Measurements from ENCODE around the gene ZNF407.

GRCh38 chr18:75111760-75112159 lies 514.1 kb downstream of the ZNF407 start:
- no peak for TF ChIP-seq REST (IDR thresholded peaks at IDR 0.05; ENCODE audit: low read depth)
- no peak for TF ChIP-seq TEAD4 (IDR thresholded peaks at IDR 0.05)
- TF ChIP-seq EGR1 (IDR thresholded peaks at IDR 0.05) = no peak

Data from Ishikawa (cell line).